GM19468 (cell line): Measurements from ENCODE around the gene SETD3.

Experiments
- ATAC-seq: cut with Tn5 transposase; IDR thresholded peaks from one replicate; pipeline ENCODE4 v1.9.1; 2021; ENCODE audit warnings: mild to moderate bottlenecking, moderate library complexity, moderate number of reproducible peaks; ENCODE audit not compliant: unreplicated experiment; ENCODE audit errors: extremely low read depth

The SETD3 gene

DNA sequence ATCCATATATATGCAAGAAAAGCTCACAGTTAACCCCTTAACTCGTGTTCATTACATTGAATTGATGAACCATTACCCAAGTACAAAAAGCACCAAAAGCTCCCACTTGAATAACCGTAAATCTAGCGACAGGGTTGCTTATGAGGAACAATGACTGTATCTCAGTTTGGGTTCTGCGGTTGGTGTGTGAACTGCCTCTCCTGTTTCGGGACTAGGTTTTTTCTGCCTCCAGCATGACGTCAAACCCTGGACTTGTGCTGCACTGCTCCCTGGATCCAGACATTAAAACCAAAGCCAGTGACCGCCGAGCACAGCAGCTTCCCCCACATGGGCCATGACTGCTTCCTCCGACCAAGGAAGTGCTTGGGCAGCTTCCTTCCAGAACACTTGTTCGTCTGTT lies 77.7 kb downstream of the SETD3 start:
- no peak for ATAC-seq

DNA sequence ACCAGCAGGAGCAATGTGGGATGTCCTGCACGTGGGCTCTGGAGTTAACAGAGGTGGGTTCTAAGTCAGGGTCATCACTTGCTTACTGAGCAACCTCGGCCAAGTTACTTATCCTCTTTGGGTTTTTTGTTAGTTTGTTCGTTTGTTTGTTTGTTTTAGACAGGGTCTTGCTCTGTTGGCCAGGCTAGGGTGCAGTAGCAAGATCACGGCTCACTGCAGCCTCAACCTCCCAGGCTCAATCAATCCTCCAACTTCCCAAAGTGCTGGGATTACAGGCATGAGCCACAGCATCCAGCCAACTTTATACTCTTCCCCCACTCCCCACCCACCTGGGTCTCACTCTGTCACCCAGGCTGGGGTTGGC lies 78.4 kb downstream of the SETD3 start:
- ATAC-seq, result no peak

DNA sequence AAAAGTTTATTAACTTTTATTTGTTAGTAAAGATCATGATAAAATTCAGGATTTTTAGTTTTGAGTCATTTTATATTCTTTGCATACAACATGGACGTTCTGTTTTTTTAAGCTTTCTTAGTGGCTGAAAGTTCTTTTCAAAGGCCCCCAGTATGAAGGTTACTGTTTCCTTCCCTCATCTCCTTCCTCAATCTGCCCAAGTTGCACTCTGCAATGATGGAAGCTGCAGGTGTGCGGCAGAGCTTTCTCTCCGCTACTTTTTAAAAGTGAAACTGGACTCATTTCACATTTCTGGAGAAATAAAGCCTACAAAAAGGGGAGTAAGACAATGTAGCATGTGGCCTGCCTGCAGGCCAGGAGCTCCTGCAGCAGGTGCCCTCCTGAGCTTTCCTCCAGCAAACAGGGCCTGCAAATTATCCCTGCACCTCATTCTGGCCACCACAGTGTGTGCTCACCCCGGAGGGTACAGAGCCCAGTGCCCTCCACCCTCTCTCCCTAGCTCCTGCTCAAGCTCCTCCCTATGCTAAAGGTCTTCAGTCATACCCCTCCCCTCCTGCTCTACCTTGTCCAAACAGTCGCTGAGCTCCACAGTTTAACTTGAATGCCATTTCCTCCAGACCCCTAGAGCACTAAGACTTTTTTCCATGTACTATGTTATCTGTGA lies 78.9 kb downstream of the SETD3 start:
- ATAC-seq, result no peak

DNA sequence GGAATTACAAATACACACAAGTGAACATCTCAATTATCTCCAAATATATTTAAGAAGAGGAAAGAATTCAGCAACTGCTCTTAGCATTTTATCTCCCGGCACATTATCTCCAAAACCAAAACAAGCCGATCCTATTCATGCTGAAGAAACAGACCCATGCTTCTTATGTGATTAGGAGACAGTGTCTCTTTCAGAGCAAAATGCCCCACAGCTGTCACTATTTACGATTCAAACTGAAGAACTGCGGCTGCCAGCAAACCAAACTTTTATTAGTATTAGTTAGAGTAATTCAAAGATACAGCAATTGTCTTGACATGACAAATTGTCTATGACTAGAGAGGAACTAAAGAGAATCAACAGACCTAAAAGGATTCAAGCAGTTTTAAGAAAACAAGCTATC lies 79.4 kb downstream of the SETD3 start:
- no peak for ATAC-seq

GRCh38 chr14:99397698-99398097 lies 83.0 kb downstream of the SETD3 start:
- no peak for ATAC-seq

DNA sequence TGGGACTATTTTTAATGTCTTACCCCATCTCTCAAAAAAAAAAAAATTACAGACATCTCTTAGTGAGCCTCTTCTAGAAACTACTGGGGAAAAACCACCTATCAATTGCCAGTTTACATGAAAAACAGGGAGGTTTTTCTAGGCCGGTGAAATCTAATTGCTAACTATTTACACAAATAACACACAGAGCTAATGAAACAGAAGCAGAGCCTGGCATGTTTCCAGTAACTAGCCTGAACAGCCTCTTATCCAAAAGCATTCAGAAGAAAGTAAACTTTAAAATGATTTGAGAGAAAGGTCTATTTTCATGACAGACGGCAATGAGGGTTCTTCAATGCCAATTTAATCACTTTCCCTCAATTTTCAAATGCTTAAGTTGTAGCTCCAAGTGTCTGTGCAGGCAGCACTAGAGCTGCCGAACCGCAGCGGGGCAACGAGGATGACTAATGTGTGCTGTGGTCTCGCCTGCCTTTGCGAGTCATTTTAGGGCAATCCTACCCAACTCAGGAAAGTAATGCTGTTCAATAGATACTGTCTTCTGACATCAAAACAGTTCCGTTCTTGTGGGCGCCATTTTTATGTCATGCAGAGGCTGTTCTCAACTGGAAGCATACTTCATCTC lies 84.6 kb downstream of the SETD3 start:
- ATAC-seq, result no peak

DNA sequence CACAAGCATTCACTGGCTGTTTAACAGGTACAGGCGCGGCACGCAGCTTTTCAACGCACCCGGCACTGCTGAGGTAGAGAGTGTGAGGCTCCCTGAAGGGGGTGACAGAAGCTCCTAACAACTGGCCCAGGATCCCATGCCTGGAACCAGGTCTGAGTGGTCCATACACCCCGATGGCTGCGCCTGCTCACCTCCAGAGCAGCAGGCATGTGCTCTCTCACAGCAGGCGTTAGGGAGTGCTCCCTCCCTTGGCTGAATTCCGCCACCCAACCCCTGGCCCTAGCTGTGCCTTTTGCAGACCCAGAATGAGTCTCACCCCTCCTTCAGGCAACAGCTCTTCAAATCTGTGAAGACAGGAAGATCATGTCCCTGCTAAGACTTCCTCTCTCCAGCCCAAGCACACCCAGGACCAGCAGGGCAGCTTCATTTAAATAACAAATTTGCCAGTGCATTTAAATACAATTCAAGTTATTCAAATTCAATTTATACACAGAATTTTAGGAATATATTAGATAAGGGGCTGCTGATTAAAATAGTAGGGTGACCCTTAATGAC lies 86.0 kb downstream of the SETD3 start:
- no peak for ATAC-seq

DNA sequence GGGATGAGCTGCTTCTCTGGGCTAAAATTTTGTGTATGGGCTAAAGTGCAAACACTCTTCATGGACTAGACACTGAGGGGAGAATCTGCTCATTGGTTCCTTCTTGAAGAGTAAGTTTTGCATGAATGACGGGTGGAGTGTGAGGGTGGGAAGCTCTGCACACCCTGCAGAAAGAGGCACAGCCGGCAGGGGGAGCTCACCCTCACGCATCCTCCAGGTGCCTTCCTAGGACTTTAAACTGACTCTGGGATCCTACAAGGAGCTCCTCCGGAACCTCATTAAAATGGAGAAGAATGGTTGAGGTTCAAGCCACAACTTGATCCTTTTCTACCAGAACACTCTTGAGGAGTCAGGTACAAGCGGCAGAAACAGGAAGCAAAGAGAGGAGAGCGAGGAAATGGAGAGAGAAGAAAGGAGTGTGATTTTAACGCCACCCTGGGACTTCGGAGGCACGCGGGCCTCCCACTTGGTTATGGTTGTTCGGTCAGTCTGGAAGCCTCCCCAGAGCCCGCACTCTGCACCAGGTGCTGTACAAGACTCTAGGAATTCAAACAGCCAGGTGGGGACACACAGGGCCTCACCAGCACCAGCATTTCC lies 87.5 kb downstream of the SETD3 start:
- ATAC-seq, result peak; percentile 62

- no peak for ATAC-seq
These were observed 89.0 kb downstream of the SETD3 start for GRCh38 chr14:99391671-99392070.

DNA sequence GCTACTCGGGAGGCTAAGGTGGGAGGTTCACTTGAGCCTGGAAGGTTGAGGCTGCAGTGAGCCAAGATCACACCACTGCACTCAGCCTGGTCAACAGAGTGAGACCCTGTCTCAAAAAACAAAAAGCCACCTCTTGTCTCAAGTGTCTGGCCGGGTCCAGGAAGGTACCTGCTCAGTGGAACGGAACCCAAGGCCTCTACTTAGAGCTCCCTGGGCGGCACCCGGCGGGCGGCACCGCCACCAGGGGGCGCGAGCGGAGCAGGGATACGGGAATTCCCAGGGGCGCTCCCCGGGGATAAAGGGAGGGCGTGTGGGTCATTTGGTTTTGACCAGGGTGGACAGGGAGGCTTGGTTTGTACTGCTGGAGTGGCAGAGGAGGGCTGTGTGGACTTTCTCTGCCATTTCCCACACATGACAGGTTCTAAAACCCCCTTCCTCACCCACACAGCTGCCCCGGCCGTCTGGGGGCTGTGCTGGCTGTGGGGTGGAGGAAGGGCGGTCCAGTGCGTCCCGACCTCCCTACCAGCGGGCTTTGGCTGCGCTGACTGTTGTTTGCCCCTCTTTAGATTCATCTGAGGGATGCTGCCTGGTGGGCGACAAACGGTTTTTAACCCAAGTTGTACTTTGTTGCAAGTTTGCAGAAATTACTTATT lies 91.4 kb downstream of the SETD3 start:
- ATAC-seq, result no peak

- ATAC-seq, result no peak
These were observed 92.4 kb downstream of the SETD3 start for GRCh38 chr14:99388286-99388685.

DNA sequence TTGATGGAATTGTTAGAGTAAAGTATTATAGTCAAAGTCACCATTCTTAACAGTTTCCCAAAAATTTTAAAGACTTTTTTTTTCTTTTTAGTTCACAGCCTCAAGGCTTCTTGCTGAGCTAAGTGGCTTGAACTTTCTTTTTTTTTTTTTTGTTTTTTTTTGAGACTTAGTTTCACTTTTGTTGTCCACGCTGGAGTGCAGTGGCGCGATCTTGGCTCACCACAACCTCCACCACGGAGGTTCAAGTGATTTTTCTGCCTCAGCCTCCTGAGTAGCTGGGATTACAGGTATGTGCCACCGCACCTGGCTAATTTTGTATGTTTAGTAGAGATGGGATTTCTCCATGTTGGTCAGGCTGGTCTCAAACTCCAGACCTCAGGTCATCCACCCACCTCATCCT lies 92.8 kb downstream of the SETD3 start:
- no peak for ATAC-seq

DNA sequence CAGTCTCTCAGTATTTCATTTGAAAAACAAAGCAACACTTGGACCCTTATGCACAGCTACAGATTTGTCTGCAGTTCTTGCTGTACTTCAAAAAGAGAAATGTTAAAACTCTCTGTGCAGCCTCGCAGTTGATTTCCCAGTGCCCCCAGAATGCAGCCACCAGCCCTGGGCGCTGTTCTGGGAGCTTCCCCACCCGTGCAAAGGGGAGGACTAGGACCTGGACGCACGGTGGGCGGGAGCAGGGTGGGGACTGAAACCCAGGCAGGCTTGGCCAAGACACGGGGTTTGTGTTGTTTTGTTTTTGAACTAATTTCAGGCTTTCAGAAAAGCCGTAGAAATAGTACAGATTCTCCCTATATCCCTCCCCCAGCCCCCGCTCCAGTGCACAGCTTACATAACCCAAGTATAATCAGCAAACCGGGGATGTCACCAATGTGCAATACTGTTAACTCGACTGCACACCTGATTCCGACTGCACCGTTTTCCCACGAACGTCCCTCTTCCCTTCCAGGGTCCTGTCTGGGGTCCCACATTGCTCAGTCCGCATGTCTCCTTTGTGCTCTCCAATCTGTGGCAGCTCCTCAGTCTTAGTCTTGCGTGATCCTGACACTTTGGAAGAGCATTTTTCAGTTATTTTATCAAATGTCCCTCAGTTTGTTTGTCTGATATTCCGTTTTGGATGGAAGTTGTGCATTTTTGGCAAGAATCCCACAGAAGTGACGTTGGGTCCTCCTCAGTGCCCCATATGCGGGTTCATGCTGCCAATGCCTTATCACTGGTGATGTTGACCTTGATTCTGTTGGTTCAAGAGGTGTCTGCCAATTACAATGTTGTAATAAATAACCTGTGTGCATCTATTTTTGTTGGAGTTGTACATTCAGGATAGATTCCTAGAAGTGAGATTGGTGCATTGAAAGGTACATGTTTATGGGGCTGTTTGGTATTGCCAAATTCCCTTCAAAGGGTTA lies 95.9 kb downstream of the SETD3 start:
- ATAC-seq, result no peak

DNA sequence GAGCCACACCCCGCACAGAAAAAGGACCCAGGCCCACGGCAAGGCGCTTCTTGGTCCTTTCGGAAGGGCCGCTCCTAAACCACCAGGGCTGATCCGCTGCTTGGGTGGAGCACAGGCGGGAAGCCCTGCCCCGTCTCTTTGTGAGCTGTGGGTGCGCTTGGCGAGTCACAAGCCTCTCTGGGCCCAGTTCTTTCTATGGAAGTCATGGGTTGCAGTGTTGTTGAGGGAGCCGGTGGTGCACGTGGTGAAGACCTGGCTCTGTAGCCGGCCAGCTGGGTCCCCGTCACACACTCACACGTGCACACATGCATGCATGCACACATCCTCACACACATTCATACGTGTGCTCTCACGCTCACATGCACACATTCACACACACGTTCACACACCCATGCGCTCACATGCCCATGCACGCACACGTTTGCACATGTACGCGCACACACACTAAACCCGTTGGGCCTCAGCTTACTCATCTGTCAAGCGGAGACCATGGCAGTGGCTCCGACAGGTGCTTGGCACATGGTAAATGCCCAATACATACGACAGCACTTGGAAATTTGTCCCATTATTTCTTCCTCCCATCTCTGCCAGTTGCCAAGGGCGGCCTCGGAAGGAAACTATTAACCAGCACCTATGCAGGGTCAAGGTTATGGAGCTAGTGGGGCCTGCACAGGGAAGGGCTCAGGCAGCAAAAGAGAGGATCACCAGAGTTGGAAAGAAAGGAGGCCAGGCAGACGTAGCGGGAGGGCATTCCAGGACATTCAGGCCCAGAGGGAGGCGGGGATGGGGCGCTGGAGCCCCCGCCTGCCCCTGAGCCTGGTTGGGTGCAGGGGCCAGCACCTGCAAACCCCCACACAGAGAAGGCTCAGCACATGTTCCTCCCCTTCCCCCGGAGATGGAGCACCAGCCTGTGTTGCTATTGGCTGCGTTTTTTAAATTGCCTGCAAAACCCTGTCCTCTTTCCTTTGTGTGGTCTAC lies 96.9 kb downstream of the SETD3 start:
- ATAC-seq, result no peak

- no peak for ATAC-seq
These were observed 97.7 kb downstream of the SETD3 start for GRCh38 chr14:99382781-99383471.

GRCh38 chr14:99382071-99382470 lies 98.6 kb downstream of the SETD3 start:
- ATAC-seq, result no peak

DNA sequence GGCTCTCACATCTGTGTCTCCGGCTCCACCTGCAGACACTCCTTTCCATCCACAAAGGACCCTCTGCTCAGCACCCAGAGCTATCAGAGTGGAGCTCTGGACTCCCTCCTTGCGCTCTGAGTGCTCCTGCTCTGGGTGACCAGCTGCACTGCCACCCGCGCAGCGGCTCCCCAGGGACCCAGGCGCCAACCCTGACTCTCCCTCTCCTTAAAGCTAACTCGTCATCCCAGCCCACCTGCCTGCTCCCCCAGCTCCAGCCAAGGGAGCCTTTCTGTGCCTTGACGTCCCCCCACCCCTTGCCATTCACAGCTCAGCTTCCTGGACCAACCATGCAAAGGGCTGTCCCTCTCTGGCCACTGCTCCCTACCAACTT lies 99.0 kb downstream of the SETD3 start:
- ATAC-seq, result no peak

DNA sequence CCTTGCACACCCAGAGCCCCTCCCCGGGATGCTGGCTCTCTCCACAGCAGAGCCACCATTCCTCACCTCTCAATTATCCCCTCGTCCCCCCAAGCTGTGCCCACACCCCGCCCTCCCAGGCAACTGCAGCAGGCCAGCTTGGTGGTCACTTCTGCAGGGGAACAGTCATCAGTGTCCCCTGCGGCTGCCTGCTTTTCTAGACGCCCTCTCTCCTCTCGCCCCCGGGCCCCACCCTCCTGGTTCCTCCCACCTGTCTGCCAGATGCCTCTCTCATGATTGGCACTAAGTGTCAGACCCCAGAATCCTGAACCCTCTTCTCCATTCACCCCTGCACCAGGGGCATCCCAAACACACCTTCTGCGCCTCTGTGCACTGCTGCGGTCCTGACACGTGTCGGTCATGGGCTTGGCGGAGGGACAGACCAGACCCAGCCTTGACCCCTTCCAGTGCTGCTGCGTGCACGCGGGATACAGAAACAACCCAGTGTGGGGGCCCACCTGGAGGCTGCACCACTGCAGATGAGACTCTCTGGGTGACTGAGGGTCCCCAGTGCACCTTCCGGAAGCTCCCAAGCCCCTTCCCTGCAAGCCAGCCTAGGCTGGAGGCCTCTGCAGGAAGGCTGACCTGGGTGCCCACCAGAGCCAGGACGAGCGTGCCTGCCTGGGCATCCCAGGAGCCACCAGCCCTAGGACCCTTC lies 99.5 kb downstream of the SETD3 start:
- ATAC-seq, result no peak
